ENCODE results near the gene DOCK1.

DNA sequence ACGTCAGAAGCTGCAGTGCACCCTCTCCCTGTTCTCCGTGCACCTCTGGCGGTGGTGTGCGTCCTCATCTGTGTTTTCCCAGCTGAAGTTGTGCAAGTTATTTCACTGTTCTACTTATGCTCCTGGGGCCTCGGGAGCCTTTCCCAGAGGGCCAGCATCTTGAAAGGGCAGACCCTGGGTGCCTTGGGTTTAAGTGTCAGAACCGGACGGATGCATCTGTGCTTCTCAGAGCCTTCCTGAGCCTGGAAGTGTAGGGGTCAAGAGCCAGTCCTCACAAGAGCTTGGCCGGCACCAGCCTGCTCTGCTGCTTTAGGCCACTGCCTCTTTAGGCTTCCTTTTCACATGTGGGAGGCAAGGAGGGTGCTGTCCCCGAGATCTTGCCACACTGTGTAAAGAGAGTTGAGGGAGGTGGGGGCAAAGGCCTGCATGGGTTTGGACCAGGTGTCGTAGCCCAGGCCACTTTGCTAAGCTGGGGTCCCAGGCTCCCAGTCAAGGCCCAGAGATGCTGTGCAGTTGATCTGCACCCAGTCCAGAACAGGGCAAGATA lies 515.0 kb downstream of the DOCK1 start:
- TF ChIP-seq POLR2AphosphoS5 (IDR thresholded peaks at IDR 0.05) (no peak), POLR2A (IDR thresholded peaks at IDR 0.05) (no peak)
